Ramos (cell line): ENCODE data around the gene OGG1.

Experiments used
- in situ Hi-C: fragments of 300-500 bp; cut with MboI; formaldehyde crosslinking; loops from one replicate; pipeline ENCODE4 v1.14.3; 2022; ENCODE audit warnings: low sequenced_read_pairs; ENCODE audit not compliant: unreplicated experiment

Gene OGG1

DNA sequence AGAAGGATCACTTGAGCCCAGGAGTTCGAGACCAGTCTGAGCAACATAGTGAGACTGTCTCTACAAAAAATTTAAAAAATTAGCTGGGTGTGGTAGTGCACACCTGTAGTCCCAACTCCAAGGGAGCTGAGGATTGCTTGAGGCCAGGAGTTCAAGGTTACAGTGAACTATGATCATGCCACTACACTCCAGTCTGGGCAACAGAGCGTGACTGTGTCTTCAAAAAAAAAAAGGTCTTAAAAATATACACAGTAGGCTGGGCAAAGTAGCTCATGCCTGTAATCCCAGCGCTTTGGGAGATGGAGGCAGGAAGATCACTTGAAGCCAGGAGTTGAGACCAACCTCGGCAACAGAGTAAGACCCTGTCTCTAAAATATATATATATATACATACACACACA is 31.2 kb downstream of the OGG1 start:
- in situ Hi-C loops, result no loop called here

- in situ Hi-C loops, result no loop called here
Measured at GRCh38 chr3:9781551-9781950, 31.8 kb downstream of the OGG1 start.

- in situ Hi-C loops, result no loop called here
Measured at GRCh38 chr3:9781978-9782603, 32.3 kb downstream of the OGG1 start.

DNA sequence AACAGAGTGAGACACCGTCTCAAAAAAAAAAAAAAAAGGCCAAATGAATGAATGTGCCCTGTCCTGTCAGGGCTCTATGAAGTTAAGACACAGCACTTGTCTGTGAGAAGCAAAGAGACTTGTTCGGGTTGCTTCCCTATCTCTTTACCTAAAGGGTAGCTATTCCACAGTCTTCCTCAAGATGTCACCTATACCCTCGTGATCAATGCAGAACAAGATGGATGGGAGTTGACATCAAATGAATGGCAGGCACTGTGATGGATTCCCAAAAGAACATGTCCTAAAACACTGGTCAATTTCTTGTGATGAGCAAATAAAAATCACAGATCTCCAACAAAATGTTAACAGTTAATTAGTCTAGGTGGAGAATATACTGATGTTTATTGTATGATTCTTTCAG is 33.0 kb downstream of the OGG1 start:
- in situ Hi-C loops, result no loop called here

DNA sequence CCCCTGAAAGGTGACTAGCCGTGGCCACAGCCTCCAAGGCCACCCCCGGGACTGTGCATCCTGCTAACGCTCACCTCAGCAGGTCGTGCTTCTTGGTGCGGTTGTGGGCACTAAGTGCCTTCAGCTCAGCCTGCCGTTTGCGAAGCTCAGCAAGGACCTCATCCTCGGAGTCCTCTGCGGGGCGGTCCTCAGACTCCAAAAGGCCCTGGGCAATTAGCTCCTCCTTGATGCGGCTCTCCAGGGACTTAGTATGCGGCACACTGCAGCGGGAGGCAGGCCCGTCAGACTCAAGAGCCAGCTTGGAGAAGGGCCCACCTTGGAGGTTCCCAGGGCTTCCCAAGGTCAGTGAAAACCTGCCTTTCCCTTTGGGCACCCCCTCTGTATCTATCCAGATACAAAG is 34.2 kb downstream of the OGG1 start:
- in situ Hi-C loops, result no loop called here

- in situ Hi-C loops, result no loop called here
Measured at GRCh38 chr3:9784965-9785364, 35.2 kb downstream of the OGG1 start.

DNA sequence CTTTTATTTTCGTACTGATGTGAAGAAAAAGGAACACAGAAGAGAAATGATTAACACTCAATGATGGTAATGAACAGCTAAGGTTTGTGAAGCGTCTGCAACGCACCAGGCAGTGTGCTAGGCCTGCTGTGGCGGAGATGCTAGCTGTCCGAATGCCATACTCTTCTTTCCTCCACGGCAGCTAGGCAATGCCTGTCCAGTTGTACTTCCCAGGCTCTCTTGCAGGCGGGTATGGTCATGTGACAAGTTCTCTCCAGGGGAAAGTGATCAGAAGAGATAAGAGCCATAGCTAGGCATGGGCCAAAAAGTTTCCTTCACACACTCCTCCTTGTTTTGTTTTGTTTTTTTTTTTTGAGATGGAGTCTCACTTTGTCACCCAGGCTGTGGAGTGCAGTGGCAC is 35.9 kb downstream of the OGG1 start:
- in situ Hi-C loops, result no loop called here

DNA sequence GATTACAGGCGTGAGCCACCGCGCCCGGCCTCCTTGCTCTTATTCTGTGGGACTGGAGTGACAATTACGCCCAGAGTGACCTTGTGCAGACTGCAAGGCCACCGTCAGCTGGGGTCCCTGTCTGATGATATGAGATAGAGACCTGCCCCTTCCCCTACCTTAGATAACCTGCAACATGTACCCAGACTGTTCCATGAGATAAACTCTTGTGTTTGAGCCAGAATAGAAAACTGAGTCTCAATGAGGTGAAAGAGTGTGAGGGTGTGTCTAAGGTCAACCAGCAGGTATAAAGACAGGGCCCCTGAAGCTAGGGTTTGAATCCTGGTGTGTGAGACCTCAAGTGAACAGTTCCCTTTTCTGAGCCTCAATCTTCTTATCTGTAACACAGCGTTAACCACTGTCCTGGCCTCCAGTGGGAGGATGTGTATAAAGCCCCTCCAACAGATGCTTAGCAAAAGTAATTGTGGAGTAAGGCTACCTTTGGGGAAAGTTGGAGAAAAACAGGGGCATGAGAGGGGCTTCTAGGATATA is 36.5 kb downstream of the OGG1 start:
- in situ Hi-C loops, result no loop called here

- in situ Hi-C loops, result no loop called here
Measured at GRCh38 chr3:9786825-9787669, 37.3 kb downstream of the OGG1 start.

DNA sequence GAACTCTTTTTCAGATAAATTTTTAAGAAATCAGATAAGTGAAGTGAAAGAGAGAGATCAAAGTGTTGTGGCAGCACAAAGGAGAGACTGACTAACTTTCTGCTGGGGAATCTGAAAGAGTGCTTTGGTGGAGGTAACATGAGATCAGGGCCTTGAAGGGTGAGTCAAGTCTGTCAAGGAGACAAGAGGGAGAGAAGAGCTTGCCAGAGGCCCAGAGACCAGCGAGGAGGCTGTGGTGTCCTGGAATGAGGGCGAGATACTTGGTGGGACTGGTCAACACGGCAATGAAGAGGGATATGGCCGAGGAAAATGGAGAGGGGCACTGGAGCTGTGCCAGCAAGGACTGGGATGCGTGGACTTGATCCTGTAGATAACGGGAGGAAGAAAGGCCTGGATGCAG is 38.0 kb downstream of the OGG1 start:
- in situ Hi-C loops, result no loop called here

DNA sequence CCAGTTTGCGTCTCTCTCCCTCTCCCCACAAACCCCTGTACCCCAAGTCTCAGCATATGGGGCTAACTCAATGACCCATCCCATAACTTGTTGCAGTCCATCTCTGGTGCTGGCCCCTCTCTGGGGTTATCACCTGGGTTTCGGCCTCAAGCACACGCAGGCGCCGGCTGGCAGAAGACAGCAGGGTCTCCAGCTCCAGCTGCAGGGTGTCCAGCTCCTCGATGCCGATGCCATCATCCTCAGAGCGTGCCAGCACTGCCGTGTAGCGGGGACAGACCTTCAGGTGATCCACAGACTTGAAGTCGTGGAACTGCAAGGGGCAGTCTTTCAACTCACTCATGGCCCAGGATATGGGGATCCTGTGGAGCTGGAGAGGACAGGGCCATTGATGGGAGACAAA is 41.4 kb downstream of the OGG1 start:
- in situ Hi-C loops, result no loop called here

DNA sequence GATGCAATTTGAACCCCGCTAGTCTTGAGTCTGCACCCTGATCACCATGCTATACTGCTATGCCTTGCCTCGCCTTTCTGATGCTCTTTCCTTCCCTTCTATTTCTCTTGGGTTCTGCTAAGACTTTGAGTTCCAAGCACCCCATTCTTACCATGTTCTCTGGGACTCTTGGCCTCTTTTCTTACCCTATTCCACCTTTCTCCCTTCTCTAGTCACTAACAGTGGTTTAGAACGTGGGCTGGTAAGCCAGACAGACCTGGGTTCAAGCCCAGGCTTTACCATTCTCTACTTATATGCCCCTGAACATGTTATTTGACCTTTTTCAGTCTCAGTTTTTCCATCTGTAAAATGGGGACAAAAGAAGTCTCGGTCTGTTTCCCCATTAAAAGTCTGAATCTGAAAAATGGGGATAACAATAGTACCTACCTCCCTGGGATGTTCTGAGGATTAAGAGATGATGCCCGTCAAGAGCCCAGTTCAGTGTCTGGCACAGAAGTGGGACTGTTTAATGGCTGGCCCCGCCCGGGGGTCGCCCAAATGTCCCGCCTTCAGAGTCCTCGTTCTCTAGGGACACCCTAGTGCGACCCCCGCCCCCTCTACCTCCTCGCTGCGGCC is 42.1 kb downstream of the OGG1 start:
- in situ Hi-C loops, result no loop called here

GRCh38 chr3:9792405-9793160 is 42.8 kb downstream of the OGG1 start, which contains the start of the genes ARPC4 and TADA3:
TSS of gene ARPC4 (plus strand) at chr3:9793082. CDS start at chr3:9793122, 40 bp downstream.
TSS of gene TADA3 (minus strand) at chr3:9792473. CDS start at chr3:9791466, 1,007 bp downstream.
- in situ Hi-C loops, result no loop called here

DNA sequence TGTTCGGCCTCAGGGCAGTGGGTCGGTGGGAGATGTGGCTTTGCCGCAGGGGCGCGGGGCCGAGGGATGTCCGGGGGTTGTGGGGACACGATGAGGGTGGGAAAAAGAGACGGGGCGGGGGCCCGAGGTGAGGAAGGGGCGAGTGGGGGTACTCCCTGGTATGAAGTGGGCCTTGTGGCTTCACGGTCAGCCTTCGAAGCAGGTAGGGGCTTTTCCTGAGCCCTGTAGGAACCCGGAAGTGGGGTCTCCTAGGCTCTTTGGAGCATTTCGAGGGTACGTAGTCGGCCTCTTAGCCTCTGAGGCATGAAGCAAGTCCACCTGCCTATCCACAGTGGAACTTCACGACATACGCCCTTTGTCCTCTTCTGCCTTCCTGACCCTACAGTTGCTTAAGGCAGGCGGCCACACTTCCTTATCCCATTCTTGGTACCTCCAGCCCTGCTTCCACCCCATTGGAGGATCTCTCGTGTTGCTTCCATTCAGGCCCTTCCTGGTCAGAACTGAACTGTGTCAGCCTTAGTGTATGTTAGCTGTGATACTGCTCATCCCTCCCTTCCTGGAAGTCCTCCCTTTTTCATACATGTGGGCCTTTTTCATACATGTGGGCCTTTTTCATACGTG is 43.5 kb downstream of the OGG1 start:
- in situ Hi-C loops, result no loop called here

- in situ Hi-C loops, result no loop called here
Measured at GRCh38 chr3:9794400-9794799, 44.6 kb downstream of the OGG1 start.

- in situ Hi-C loops, result no loop called here
Measured at GRCh38 chr3:9795207-9795606, 45.5 kb downstream of the OGG1 start.

- in situ Hi-C loops, result no loop called here
Measured at GRCh38 chr3:9797196-9797945, 47.6 kb downstream of the OGG1 start.

GRCh38 chr3:9800529-9800928 is 50.8 kb downstream of the OGG1 start:
- in situ Hi-C loops, result no loop called here

DNA sequence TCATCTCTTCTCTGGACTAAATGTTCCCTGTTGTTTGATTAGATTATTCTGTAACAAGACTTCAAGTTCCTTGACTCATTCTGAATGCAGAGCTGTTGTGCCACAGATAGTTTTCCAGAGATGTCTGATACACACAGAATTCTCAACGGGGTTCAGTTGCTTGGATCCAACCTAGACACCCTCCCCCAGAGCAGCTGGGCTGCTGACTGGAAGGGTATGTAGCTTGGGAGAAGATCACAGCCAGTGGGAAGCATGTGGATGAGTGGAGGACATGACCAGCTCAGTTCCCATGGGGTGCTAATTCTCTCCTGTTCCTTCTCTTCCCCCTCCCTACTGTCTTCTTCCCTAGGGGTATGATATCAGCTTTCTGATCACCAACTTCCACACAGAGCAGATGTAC is 53.7 kb downstream of the OGG1 start:
- in situ Hi-C loops, result no loop called here
